Activated CD8-positive, alpha-beta memory T cell treated with anti-CD3 and anti-CD28 coated beads, Interleukin-2, amount 50 U/mL, for 48 hours (primary cell): Measurements from ENCODE around the gene PASD1.
"Not testable (repeated sequence)": the region's sequence is repeated elsewhere in the genome, so short reads cannot be mapped to it uniquely, and the experiment has no call there.

Source experiments
- DNase-seq: peaks from one replicate; pipeline ENCODE4 v3.0.0-alpha.2; 2020

Gene PASD1

GRCh38 chrX:151624677-151625076 lies 61.2 kb downstream of the PASD1 start:
- no peak for DNase-seq

DNA sequence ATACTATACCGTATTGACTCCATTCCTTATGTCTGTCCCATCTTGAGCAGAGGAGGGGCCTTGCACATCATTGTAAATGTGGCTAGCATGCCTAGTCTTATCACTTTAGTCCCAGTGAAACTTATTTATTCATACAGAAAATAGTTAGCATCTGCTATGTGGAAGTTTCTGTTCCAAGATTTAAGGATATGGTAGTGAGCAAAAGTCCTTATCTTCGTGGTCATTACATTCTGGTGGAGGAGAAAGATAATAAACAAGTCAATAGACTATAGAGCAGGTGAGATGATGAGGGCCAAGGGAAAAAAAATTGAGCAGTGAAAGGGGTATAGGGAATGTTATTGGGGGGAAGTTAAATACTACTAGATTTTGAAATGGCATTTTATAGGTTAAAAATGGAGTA lies 68.3 kb downstream of the PASD1 start:
- DNase-seq: no peak

- DNase-seq: no peak
Measured at GRCh38 chrX:151633157-151633556, 69.7 kb downstream of the PASD1 start.

GRCh38 chrX:151634937-151635336 lies 71.5 kb downstream of the PASD1 start:
- DNase-seq: no peak

GRCh38 chrX:151641564-151641963 lies 78.1 kb downstream of the PASD1 start:
- no peak for DNase-seq

DNA sequence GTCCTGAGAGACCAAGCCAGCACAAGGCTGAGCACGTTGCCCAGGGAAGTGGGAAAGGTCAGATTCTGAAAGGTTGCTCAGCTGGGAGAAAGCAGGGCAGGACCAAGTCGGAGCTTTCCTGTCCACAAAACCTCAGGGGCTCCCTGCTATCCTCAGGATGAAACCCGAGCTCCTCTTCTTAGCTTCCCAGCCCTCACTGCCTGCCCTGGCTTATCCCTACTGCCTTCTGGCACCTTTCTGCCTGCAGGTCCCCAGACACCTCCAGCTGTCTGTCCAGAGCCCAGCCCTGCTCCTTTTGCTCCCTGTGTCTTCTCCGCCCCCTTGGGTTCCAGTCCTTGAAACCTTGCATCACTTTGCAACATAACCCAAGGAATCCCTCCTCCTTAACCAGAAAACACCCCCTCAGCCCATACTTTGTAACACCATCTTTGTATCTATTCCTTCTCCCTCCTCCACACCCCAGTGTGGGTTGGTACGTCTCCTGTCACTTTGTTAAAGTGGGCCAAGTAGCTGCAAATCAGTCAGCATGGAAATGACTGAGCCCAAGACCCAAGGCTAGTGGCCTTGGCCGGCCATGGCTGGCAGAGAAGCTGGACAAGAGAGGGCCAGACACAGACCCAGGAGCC lies 111.8 kb downstream of the PASD1 start:
- DNase-seq: no peak

- no peak for DNase-seq
Measured at GRCh38 chrX:151676196-151676595, 112.7 kb downstream of the PASD1 start.

DNA sequence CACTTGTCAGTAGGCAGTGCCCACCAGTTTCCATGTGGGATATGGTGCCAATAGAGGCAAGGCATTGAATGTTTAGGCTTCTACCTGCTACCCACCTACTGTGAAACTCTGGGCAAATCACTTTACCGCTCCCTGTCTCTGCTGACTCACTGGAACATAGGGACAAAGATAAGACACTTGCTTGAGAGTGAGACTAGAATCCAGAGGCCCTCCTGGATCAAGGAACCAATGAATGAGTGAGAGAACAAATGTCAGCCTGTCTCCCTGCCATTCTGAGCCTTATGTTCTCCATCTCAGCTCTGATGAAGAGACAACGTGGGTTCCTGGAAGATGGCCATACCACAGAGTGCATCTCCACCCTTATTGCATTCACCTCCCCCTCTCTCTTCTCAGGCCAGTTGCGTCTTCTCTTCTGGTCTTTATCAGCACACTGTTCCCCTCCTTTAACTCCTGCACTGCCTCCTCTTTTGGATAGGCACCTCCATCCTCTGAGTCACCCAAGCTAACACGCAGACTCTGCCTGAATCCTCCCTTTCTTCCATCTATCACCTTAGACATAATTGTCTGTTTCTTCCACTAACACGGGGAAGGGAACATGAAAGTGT lies 116.4 kb downstream of the PASD1 start:
- no peak for DNase-seq

DNA sequence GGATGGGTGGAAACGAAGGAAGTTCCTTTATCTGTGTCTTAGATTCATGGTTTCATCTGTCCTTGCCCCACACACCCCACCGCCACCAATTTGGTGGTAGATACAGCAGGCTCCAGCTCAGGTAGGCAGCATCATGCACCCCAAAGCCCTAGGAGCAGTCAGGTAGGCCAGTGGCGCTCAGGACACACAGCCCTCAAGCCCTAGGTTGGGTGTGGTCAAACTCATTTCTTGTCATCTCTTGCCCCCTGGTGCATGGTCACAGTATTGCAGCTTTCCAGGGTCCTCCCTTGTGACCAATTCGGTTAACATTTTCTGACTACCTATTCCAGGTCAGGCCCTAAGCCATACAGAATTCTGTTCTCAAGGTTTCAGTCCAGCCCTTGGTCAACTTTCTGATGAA lies 117.3 kb downstream of the PASD1 start:
- peak; percentile 80 for DNase-seq

DNA sequence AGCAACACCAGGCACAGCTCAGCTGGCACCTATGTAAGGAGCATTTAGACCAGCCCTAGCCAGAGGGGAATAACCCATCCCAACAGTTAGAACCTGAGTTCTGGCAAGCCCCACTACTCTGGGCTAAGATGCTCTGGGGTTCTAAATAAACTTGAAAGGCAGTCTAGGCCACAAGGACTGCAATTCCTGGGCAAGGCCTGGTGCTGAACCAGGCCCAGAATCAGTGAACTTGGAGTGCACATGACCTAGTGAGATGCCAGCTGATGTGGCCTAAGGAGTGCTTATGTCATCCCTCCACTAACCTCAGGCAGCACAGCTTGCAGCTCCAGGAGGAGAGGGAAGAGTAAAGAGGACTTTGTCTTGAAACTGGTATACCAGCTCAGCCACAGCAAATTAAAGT lies 124.2 kb downstream of the PASD1 start:
- DNase-seq: no peak

- no peak for DNase-seq
Measured at GRCh38 chrX:151688695-151689094, 125.2 kb downstream of the PASD1 start.

GRCh38 chrX:151692825-151693224 lies 129.3 kb downstream of the PASD1 start:
- DNase-seq: no peak

GRCh38 chrX:151694121-151694520 lies 130.6 kb downstream of the PASD1 start:
- DNase-seq: no peak

- DNase-seq: no peak
Measured at GRCh38 chrX:151694661-151695582, 131.4 kb downstream of the PASD1 start, which contains the start of gene PRRG3. Gene PRRG3 (plus strand): TSS chrX:151695458. CDS start chrX:151698815, 3,357 bp downstream.

GRCh38 chrX:151695583-151696340 lies 132.3 kb downstream of the PASD1 start:
- no peak for DNase-seq

- not testable (repeated sequence) for DNase-seq
Measured at GRCh38 chrX:151697082-151697481, 133.6 kb downstream of the PASD1 start.

- DNase-seq: no peak
Measured at GRCh38 chrX:151697522-151697921, 134.0 kb downstream of the PASD1 start.

DNA sequence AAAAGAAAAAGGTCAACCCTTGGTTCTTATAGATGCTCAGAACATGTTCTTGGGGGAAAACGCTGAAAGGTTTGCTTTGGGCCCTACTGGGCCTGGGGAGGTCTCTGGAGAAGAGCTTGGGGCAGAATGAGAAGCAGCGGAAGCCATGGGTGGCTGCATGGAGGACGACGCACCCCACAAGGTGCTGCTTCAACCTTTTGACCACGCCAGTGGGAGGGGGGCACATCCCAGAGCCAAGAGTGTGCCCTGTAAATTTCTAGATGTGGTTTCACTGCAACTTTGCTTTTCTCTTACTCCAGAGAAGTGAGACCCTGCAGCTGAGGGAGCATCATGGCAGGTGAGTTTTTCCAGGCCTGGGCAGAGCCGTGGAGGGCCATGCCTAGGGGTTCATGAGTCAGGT lies 135.0 kb downstream of the PASD1 start:
- no peak for DNase-seq

DNA sequence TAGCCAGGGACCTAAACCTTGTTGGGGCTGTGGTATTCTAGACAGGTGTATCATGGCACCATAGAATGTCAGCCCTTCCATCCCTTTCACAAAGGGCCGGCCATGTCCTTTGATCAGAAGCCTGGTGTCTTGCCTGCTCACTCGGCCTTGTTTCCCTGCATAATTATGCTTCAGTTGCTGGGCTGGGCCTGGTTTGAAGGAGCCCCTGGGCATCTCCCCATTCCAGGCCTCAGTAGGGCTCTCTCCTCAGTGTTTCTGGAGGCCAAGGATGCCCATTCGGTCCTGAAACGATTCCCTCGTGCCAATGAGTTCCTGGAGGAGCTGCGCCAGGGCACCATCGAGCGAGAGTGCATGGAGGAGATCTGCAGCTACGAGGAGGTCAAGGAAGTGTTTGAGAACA lies 136.3 kb downstream of the PASD1 start:
- DNase-seq: no peak

DNA sequence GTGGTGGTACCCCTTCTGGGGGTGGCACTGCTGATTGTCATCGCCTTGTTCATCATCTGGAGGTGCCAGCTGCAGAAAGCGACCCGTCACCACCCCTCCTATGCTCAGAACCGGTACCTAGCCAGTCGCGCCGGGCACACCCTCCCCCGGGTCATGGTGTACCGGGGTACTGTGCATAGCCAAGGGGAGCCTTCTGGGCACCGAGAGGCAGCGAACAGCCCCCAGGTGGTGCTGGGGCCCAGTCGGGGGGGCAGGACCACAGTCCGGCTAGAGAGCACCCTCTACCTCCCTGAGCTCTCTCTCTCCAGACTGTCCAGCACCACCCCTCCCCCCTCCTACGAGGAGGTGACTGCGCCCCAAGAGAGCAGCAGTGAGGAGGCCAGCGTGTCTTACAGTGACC lies 137.1 kb downstream of the PASD1 start:
- DNase-seq: no peak

- DNase-seq: no peak
Measured at GRCh38 chrX:151701071-151701470, 137.6 kb downstream of the PASD1 start.

- DNase-seq: no peak
Measured at GRCh38 chrX:151701531-151701930, 138.1 kb downstream of the PASD1 start.
